Calu3 (cell line): Measurements from ENCODE around the gene LNP1. TPM values are rescaled to one million over a fixed set of nuclear protein-coding genes. Genes with fewer than 3 reads are reported as not detected.

ENCODE experiments used
- BruUV-seq: library from RNA; stranded (reverse); fragments of 400-500 nt; replicated peaks from 2 replicates; lab custom pipeline; 2021; lab: Mats Ljungman, UMichigan
- CTCF ChIA-PET: fragments of 300-600 bp; sonication (Branson Sonifier 250); formaldehyde crosslinking; loops from one replicate; lab custom pipeline; 2022; ENCODE audit warnings: antibody characterized with exemption; lab: Charles Lee
- DNase-seq: peaks from one replicate; pipeline ENCODE4 v3.0.0; 2022
- H3K27ac Mint-ChIP-seq: one replicate; pipeline ENCODE4 v1.8.0; 2022; ENCODE audit warnings: mixed read lengths; ENCODE audit not compliant: unreplicated experiment
- H3K27me3 Mint-ChIP-seq: one replicate; pipeline ENCODE4 v1.8.0; 2022; ENCODE audit warnings: mixed read lengths; ENCODE audit not compliant: unreplicated experiment
- H3K36me3 Mint-ChIP-seq: one replicate; pipeline ENCODE4 v1.8.0; 2022; ENCODE audit warnings: mild to moderate bottlenecking, moderate library complexity, mixed read lengths; ENCODE audit not compliant: insufficient read depth, unreplicated experiment
- H3K4me1 Mint-ChIP-seq: one replicate; pipeline ENCODE4 v1.8.0; 2022; ENCODE audit warnings: mild to moderate bottlenecking, low read depth, mixed read lengths; ENCODE audit not compliant: unreplicated experiment
- H3K4me3 Mint-ChIP-seq: one replicate; pipeline ENCODE4 v1.8.0; 2022; ENCODE audit warnings: mild to moderate bottlenecking, low read depth, moderate library complexity, mixed read lengths; ENCODE audit not compliant: unreplicated experiment
- H3K9me3 Mint-ChIP-seq: one replicate; pipeline ENCODE4 v1.8.0; 2022; ENCODE audit warnings: low read depth, mixed read lengths; ENCODE audit not compliant: unreplicated experiment
- CTCF ChIP-seq: fragments of 200-600 bp; IDR thresholded peaks from one replicate; pipeline ENCODE4 v1.8.0; 2022; ENCODE audit warnings: antibody characterized with exemption; ENCODE audit not compliant: unreplicated experiment
- intact Hi-C: fragments of 100-400 bp; cut with micrococcal nuclease; formaldehyde crosslinking; loops from one replicate; pipeline ENCODE4 v1.10.0; 2022; ENCODE audit not compliant: unreplicated experiment
- total RNA-seq: library from RNA; stranded (reverse); gene quantifications from 2 replicates; pipeline ENCODE4 v1.2.3, GENCODE V29; 2022

The LNP1 gene
- total RNA-seq, 1 experiment from 2014 or later, result 1.8 TPM

- Mint-ChIP-seq H3K9me3 (no peaks in the 10 kb centered on the region), H3K36me3 (peaks cover 13% of the 10 kb centered on the region), H3K27ac (peak within 1 kb of the TSS; percentile 22), H3K4me1 (peaks cover 14% of the 10 kb centered on the region), H3K4me3 (peak within 1 kb of the TSS; percentile 64), H3K27me3 (peaks cover 12% of the 10 kb centered on the region)
- BruUV-seq, result no TSS peak
- no peak for TF ChIP-seq CTCF
- intact Hi-C loops, result no loop called here
- peak; percentile 96 for DNase-seq
- CTCF ChIA-PET, result interaction anchor here (1.0 to 1.4 kb wide), 3 partner anchors 30 to 43 kb away, joined by 3 to 6 read pairs (median 5); no protein-coding TSS in a partner anchor
These were observed 91.0 kb downstream of the LNP1 start, which contains the start of gene TMEM45A for GRCh38 chr3:100492059-100493006. Gene TMEM45A (plus strand): TSS chr3:100492619. CDS start chr3:100555212, 62,593 bp downstream.

- no peak for TF ChIP-seq CTCF
- no TSS peak for BruUV-seq
- CTCF ChIA-PET, result no interaction called here
- DNase-seq, result no peak
- intact Hi-C loops, result no loop called here
- peaks cover 15% of the 10 kb centered on the region for H3K4me1 Mint-ChIP-seq
- peaks cover 13% of the 10 kb centered on the region for H3K36me3 Mint-ChIP-seq
- H3K27me3 Mint-ChIP-seq, result no peaks in the 10 kb centered on the region
- H3K27ac Mint-ChIP-seq, result no peak overlapping the region
- no peak overlapping the region for H3K4me3 Mint-ChIP-seq
- H3K9me3 Mint-ChIP-seq, result no peaks in the 10 kb centered on the region
These were observed 95.4 kb downstream of the LNP1 start for GRCh38 chr3:100496711-100497261.

GRCh38 chr3:100499651-100500050, 98.3 kb downstream of the LNP1 start:
- CTCF ChIA-PET, result no interaction called here
- Mint-ChIP-seq H3K36me3 (no peaks in the 10 kb centered on the region), H3K9me3 (no peaks in the 10 kb centered on the region), H3K4me1 (peaks cover 15% of the 10 kb centered on the region), H3K27me3 (no peaks in the 10 kb centered on the region), H3K27ac (no peak overlapping the region), H3K4me3 (no peak overlapping the region)
- intact Hi-C loops, result no loop called here
- BruUV-seq, result no TSS peak
- TF ChIP-seq CTCF, result no peak
- no peak for DNase-seq

- Mint-ChIP-seq H3K4me3 (no peak overlapping the region), H3K4me1 (peaks cover 15% of the 10 kb centered on the region), H3K27ac (no peak overlapping the region), H3K27me3 (no peaks in the 10 kb centered on the region), H3K9me3 (no peaks in the 10 kb centered on the region), H3K36me3 (no peaks in the 10 kb centered on the region)
- no peak for TF ChIP-seq CTCF
- DNase-seq, result no peak
- BruUV-seq, result no TSS peak
- intact Hi-C loops, result no loop called here
- CTCF ChIA-PET, result no interaction called here
These were observed 99.1 kb downstream of the LNP1 start for GRCh38 chr3:100500320-100500880.
